WTC11 (cell line): ENCODE measurements around the gene RMRP. TPM values are rescaled to one million over a fixed set of nuclear protein-coding genes. Genes with fewer than 3 reads are reported as not detected.
A peak's percentile ranks its signal among the peaks of the same experiment; 100 is the strongest.

Experiments
- ATAC-seq: fragments of 200-7000 bp; cut with Tn5 transposase; 2 replicates; pipeline ENCODE4 v1.10.0; 2021; ENCODE audit warnings: mild to moderate bottlenecking, moderate library complexity
- CTCF ChIA-PET: fragments of 300-600 bp; sonication (Branson Sonifier 250); formaldehyde crosslinking; loops from one replicate; lab custom pipeline; 2021; ENCODE audit warnings: antibody characterized with exemption; lab: Charles Lee
- POLR2A ChIA-PET: fragments of 350-600 bp; sonication (Branson Sonifier 250); formaldehyde crosslinking; loops from one replicate; lab custom pipeline; 2021; ENCODE audit warnings: antibody characterized with exemption; lab: Charles Lee
- DNase-seq: peaks from one replicate; pipeline ENCODE4 v3.0.0; 2021; ENCODE audit warnings: low spot score
- H3K27ac Mint-ChIP-seq: 2 replicates; pipeline ENCODE4 v1.8.0; 2021; ENCODE audit warnings: mixed read lengths
- H3K27me3 Mint-ChIP-seq: 2 replicates; pipeline ENCODE4 v1.8.0; 2021; ENCODE audit warnings: low read depth, mild to moderate bottlenecking, moderate library complexity, mixed read lengths
- H3K36me3 Mint-ChIP-seq: 2 replicates; pipeline ENCODE4 v1.8.0; 2021; ENCODE audit warnings: mixed read lengths
- H3K4me1 Mint-ChIP-seq: 2 replicates; pipeline ENCODE4 v1.8.0; 2022; ENCODE audit warnings: mixed read lengths
- H3K4me3 Mint-ChIP-seq: 2 replicates; pipeline ENCODE4 v1.8.0; 2021; ENCODE audit warnings: mild to moderate bottlenecking, moderate library complexity, mixed read lengths
- H3K9me3 Mint-ChIP-seq: 2 replicates; pipeline ENCODE4 v1.8.0; 2021; ENCODE audit warnings: mixed read lengths
- AFF4 ChIP-seq: sonication (generic); formaldehyde crosslinking; IDR thresholded peaks from 2 replicates; pipeline ENCODE4 v1.8.1; 2023; ENCODE audit warnings: mild to moderate bottlenecking, missing genetic modification reagents, borderline replicate concordance
- ATF1 ChIP-seq: sonication (generic); formaldehyde crosslinking; IDR thresholded peaks from 2 replicates; pipeline ENCODE4 v1.8.1; 2023; ENCODE audit warnings: mild to moderate bottlenecking, moderate library complexity, missing genetic modification reagents
- E2F4 ChIP-seq: sonication (generic); formaldehyde crosslinking; IDR thresholded peaks from 2 replicates; pipeline ENCODE4 v1.8.1; 2022; ENCODE audit warnings: low read depth, mild to moderate bottlenecking, moderate library complexity, missing genetic modification reagents, borderline replicate concordance
- E2F5 ChIP-seq: sonication (generic); formaldehyde crosslinking; IDR thresholded peaks from 2 replicates; pipeline ENCODE4 v1.8.1; 2022; ENCODE audit warnings: mild to moderate bottlenecking, moderate library complexity, missing genetic modification reagents
- ERG ChIP-seq: fragments of 250-450 bp; sonication (Bioruptor Pico); IDR thresholded peaks from 2 replicates; pipeline ENCODE4 v1.8.0; 2021; ENCODE audit warnings: mild to moderate bottlenecking
- JUN ChIP-seq: sonication (generic); formaldehyde crosslinking; IDR thresholded peaks from 2 replicates; pipeline ENCODE4 v1.8.0; 2023; ENCODE audit warnings: mild to moderate bottlenecking, missing genetic modification reagents
- NFE2L1 ChIP-seq: sonication (generic); formaldehyde crosslinking; IDR thresholded peaks from 2 replicates; pipeline ENCODE4 v1.8.1; 2023; ENCODE audit warnings: missing genetic modification reagents
- PRRX2 ChIP-seq: fragments of 250-450 bp; sonication (Bioruptor Pico); IDR thresholded peaks from 2 replicates; pipeline ENCODE4 v1.8.0; 2021; ENCODE audit warnings: mild to moderate bottlenecking
- RELA ChIP-seq: sonication (generic); formaldehyde crosslinking; IDR thresholded peaks from 2 replicates; pipeline ENCODE4 v1.8.1; 2022; ENCODE audit warnings: missing genetic modification reagents, mild to moderate bottlenecking, borderline replicate concordance
- TCF7 ChIP-seq: sonication (generic); formaldehyde crosslinking; IDR thresholded peaks from 2 replicates; pipeline ENCODE4 v1.8.0; 2022; ENCODE audit warnings: mild to moderate bottlenecking, low read depth, missing genetic modification reagents, moderate library complexity
- TP53 ChIP-seq: sonication (generic); formaldehyde crosslinking; IDR thresholded peaks from 2 replicates; pipeline ENCODE4 v1.8.1; 2023; ENCODE audit warnings: mild to moderate bottlenecking, missing genetic modification reagents
- ZMAT4 ChIP-seq: fragments of 250-450 bp; sonication (Bioruptor Pico); IDR thresholded peaks from 2 replicates; pipeline ENCODE4 v1.9.0; 2021; ENCODE audit warnings: mild to moderate bottlenecking
- ZNF219 ChIP-seq: sonication (generic); formaldehyde crosslinking; IDR thresholded peaks from 2 replicates; pipeline ENCODE4 v1.8.0; 2023; ENCODE audit warnings: missing genetic modification reagents, mild to moderate bottlenecking, borderline replicate concordance
- ZNF317 ChIP-seq: sonication (generic); formaldehyde crosslinking; IDR thresholded peaks from 2 replicates; pipeline ENCODE4 v1.8.1; 2023; ENCODE audit warnings: low read depth, mild to moderate bottlenecking, moderate library complexity, missing genetic modification reagents, borderline replicate concordance
- ZNF671 ChIP-seq: fragments of 250-450 bp; sonication (Bioruptor Pico); IDR thresholded peaks from 2 replicates; pipeline ENCODE4 v1.8.0; 2021; ENCODE audit warnings: mild to moderate bottlenecking
- total RNA-seq: library from RNA; stranded (reverse); gene quantifications from 3 replicates; pipeline ENCODE4 v1.2.3, GENCODE V29; 2021
- TF ChIP-seq, protein P1 (sequence below): sonication (generic); formaldehyde crosslinking; IDR thresholded peaks from 2 replicates; pipeline ENCODE4 v1.8.0; 2023; ENCODE audit warnings: missing genetic modification reagents, mild to moderate bottlenecking, borderline replicate concordance
- TF ChIP-seq, protein P2 (sequence below): fragments of 250-450 bp; sonication (Bioruptor Pico); IDR thresholded peaks from 2 replicates; pipeline ENCODE4 v1.9.0; 2021; ENCODE audit warnings: moderate library complexity, mild to moderate bottlenecking, inconsistent platforms, borderline replicate concordance
- TF ChIP-seq, protein P3 (sequence below): sonication (generic); formaldehyde crosslinking; IDR thresholded peaks from 2 replicates; pipeline ENCODE4 v1.8.0; 2022; ENCODE audit warnings: mild to moderate bottlenecking, missing genetic modification reagents

Gene RMRP
- total RNA-seq, 1 experiment from 2014 or later, result 25,958 TPM

DNA sequence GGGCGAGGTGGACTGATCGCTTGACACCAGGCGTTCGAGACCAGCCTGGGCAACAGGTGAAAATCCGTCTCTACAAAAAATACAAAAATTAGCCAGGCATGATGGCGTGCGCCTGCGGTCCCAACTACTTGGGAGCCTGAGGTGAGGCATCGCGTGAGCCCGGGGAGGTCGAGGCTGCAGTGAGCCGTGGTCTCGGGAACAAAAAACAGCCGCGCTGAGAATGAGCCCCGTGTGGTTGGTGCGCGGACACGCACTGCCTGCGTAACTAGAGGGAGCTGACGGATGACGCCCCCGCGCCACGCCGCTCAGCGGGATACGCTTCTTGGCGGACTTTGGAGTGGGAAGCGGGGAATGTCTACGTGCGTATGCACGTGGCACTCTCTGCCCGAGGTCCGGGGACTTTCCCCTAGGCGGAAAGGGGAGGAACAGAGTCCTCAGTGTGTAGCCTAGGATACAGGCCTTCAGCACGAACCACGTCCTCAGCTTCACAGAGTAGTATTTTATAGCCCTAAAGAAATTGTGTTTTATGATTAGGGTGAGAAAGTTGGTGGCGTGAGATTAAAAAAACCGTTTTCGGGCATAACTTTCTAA lies at the start of gene RMRP (continued):
- TF ChIP-seq ZMAT4 (CRISPR knock-in tag), result 0 out of 2 replicates have a peak, but pooled peaks have one; percentile 41
- TF ChIP-seq, protein P1, sequence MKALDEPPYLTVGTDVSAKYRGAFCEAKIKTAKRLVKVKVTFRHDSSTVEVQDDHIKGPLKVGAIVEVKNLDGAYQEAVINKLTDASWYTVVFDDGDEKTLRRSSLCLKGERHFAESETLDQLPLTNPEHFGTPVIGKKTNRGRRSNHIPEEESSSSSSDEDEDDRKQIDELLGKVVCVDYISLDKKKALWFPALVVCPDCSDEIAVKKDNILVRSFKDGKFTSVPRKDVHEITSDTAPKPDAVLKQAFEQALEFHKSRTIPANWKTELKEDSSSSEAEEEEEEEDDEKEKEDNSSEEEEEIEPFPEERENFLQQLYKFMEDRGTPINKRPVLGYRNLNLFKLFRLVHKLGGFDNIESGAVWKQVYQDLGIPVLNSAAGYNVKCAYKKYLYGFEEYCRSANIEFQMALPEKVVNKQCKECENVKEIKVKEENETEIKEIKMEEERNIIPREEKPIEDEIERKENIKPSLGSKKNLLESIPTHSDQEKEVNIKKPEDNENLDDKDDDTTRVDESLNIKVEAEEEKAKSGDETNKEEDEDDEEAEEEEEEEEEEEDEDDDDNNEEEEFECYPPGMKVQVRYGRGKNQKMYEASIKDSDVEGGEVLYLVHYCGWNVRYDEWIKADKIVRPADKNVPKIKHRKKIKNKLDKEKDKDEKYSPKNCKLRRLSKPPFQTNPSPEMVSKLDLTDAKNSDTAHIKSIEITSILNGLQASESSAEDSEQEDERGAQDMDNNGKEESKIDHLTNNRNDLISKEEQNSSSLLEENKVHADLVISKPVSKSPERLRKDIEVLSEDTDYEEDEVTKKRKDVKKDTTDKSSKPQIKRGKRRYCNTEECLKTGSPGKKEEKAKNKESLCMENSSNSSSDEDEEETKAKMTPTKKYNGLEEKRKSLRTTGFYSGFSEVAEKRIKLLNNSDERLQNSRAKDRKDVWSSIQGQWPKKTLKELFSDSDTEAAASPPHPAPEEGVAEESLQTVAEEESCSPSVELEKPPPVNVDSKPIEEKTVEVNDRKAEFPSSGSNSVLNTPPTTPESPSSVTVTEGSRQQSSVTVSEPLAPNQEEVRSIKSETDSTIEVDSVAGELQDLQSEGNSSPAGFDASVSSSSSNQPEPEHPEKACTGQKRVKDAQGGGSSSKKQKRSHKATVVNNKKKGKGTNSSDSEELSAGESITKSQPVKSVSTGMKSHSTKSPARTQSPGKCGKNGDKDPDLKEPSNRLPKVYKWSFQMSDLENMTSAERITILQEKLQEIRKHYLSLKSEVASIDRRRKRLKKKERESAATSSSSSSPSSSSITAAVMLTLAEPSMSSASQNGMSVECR, result peak; percentile 95
- peak; percentile 94 for TF ChIP-seq ATF1 (CRISPR knock-in tag)
- no peak for TF ChIP-seq TCF7 (CRISPR knock-in tag)
- no peak for TF ChIP-seq TP53
- no peak for TF ChIP-seq ZNF671 (CRISPR knock-in tag)
- no peak for TF ChIP-seq PRRX2 (CRISPR knock-in tag)
- TF ChIP-seq AFF4, result 0 out of 2 replicates have a peak, but pooled peaks have one; percentile 65
- TF ChIP-seq, protein P2, sequence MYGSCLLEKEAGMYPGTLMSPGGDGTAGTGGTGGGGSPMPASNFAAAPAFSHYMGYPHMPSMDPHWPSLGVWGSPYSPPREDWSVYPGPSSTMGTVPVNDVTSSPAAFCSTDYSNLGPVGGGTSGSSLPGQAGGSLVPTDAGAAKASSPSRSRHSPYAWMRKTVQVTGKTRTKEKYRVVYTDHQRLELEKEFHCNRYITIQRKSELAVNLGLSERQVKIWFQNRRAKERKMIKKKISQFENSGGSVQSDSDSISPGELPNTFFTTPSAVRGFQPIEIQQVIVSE, result no peak
- TF ChIP-seq, protein P3, sequence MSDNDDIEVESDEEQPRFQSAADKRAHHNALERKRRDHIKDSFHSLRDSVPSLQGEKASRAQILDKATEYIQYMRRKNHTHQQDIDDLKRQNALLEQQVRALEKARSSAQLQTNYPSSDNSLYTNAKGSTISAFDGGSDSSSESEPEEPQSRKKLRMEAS (CRISPR knock-in tag), result peak; percentile 98
- 0 out of 2 replicates have a peak, but pooled peaks have one; percentile 27 for TF ChIP-seq ZNF317 (CRISPR knock-in tag)
- no peak; the same call in none of the 2 replicates for TF ChIP-seq ZNF219 (CRISPR knock-in tag)

- ATAC-seq, result no peak
- H3K27ac Mint-ChIP-seq, result no peak overlapping the region
- CTCF ChIA-PET, result interaction anchor here (1.7 kb wide), 1 partner anchor 10 kb away, joined by 5 read pairs; no protein-coding TSS in a partner anchor
- no peaks in the 10 kb centered on the region for H3K9me3 Mint-ChIP-seq
- peaks cover 83% of the 10 kb centered on the region for H3K36me3 Mint-ChIP-seq
- no peaks in the 10 kb centered on the region for H3K27me3 Mint-ChIP-seq
- POLR2A ChIA-PET, result no interaction called here
- no peak for DNase-seq
- no peak overlapping the region for H3K4me3 Mint-ChIP-seq
- no peaks in the 10 kb centered on the region for H3K4me1 Mint-ChIP-seq
- TF ChIP-seq JUN (CRISPR knock-in tag) (no peak), E2F4 (CRISPR knock-in tag) (no peak), E2F5 (no peak), RELA (CRISPR knock-in tag) (no peak), ERG (no peak), NFE2L1 (CRISPR knock-in tag) (no peak)
- TF ChIP-seq, protein P1, result no peak
Measured at GRCh38 chr9:35706951-35707350, 49.1 kb upstream of the RMRP start.
